ENCODE data around the gene ARID3B.

GRCh38 chr15:74612677-74613076, 71.7 kb downstream of the ARID3B start:
- TF ChIP-seq, protein P1, sequence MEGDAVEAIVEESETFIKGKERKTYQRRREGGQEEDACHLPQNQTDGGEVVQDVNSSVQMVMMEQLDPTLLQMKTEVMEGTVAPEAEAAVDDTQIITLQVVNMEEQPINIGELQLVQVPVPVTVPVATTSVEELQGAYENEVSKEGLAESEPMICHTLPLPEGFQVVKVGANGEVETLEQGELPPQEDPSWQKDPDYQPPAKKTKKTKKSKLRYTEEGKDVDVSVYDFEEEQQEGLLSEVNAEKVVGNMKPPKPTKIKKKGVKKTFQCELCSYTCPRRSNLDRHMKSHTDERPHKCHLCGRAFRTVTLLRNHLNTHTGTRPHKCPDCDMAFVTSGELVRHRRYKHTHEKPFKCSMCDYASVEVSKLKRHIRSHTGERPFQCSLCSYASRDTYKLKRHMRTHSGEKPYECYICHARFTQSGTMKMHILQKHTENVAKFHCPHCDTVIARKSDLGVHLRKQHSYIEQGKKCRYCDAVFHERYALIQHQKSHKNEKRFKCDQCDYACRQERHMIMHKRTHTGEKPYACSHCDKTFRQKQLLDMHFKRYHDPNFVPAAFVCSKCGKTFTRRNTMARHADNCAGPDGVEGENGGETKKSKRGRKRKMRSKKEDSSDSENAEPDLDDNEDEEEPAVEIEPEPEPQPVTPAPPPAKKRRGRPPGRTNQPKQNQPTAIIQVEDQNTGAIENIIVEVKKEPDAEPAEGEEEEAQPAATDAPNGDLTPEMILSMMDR (conservative IDR thresholded peaks at IDR 0.05 in 1 of 2, IDR thresholded peaks at IDR 0.05 in 1 of 2; ENCODE audit: low read depth in 1 of 2, low read length in 2 of 2), result no peak
- no peak for TF ChIP-seq EZH2 (IDR thresholded peaks at IDR 0.05; ENCODE audit: low read length, missing control alignments)
